Calu3 (cell line): Measurements from ENCODE around the gene SLC34A2. TPM values are rescaled to one million over a fixed set of nuclear protein-coding genes. Genes with fewer than 3 reads are reported as not detected.

Experiments
- BruUV-seq: library from RNA; stranded (reverse); fragments of 400-500 nt; replicated peaks from 2 replicates; lab custom pipeline; 2021; lab: Mats Ljungman, UMichigan
- CTCF ChIA-PET: fragments of 300-600 bp; sonication (Branson Sonifier 250); formaldehyde crosslinking; loops from one replicate; lab custom pipeline; 2022; ENCODE audit warnings: antibody characterized with exemption; lab: Charles Lee
- DNase-seq: peaks from one replicate; pipeline ENCODE4 v3.0.0; 2022
- H3K27ac Mint-ChIP-seq: one replicate; pipeline ENCODE4 v1.8.0; 2022; ENCODE audit warnings: mixed read lengths; ENCODE audit not compliant: unreplicated experiment
- H3K27me3 Mint-ChIP-seq: one replicate; pipeline ENCODE4 v1.8.0; 2022; ENCODE audit warnings: mixed read lengths; ENCODE audit not compliant: unreplicated experiment
- H3K36me3 Mint-ChIP-seq: one replicate; pipeline ENCODE4 v1.8.0; 2022; ENCODE audit warnings: mild to moderate bottlenecking, moderate library complexity, mixed read lengths; ENCODE audit not compliant: insufficient read depth, unreplicated experiment
- H3K4me1 Mint-ChIP-seq: one replicate; pipeline ENCODE4 v1.8.0; 2022; ENCODE audit warnings: mild to moderate bottlenecking, low read depth, mixed read lengths; ENCODE audit not compliant: unreplicated experiment
- H3K4me3 Mint-ChIP-seq: one replicate; pipeline ENCODE4 v1.8.0; 2022; ENCODE audit warnings: mild to moderate bottlenecking, low read depth, moderate library complexity, mixed read lengths; ENCODE audit not compliant: unreplicated experiment
- H3K9me3 Mint-ChIP-seq: one replicate; pipeline ENCODE4 v1.8.0; 2022; ENCODE audit warnings: low read depth, mixed read lengths; ENCODE audit not compliant: unreplicated experiment
- CTCF ChIP-seq: fragments of 200-600 bp; IDR thresholded peaks from one replicate; pipeline ENCODE4 v1.8.0; 2022; ENCODE audit warnings: antibody characterized with exemption; ENCODE audit not compliant: unreplicated experiment
- intact Hi-C: fragments of 100-400 bp; cut with micrococcal nuclease; formaldehyde crosslinking; loops from one replicate; pipeline ENCODE4 v1.10.0; 2022; ENCODE audit not compliant: unreplicated experiment
- total RNA-seq: library from RNA; stranded (reverse); gene quantifications from 2 replicates; pipeline ENCODE4 v1.2.3, GENCODE V29; 2022

Gene SLC34A2
- total RNA-seq, 1 experiment from 2014 or later, result 23.0 TPM

GRCh38 chr4:25696409-25696808, 40.8 kb downstream of the SLC34A2 start:
- no peaks in the 10 kb centered on the region for H3K9me3 Mint-ChIP-seq
- H3K4me3 Mint-ChIP-seq, result no peak overlapping the region
- BruUV-seq, result no TSS peak
- no peak overlapping the region for H3K27ac Mint-ChIP-seq
- peaks cover 14% of the 10 kb centered on the region for H3K4me1 Mint-ChIP-seq
- no peak for DNase-seq
- intact Hi-C loops, result no loop called here
- TF ChIP-seq CTCF, result no peak
- H3K36me3 Mint-ChIP-seq, result peaks cover 2% of the 10 kb centered on the region
- no peaks in the 10 kb centered on the region for H3K27me3 Mint-ChIP-seq
- CTCF ChIA-PET, result no interaction called here

GRCh38 chr4:25697516-25697915, 41.9 kb downstream of the SLC34A2 start:
- CTCF ChIA-PET, result no interaction called here
- Mint-ChIP-seq H3K36me3 (no peaks in the 10 kb centered on the region), H3K27ac (no peak overlapping the region), H3K4me1 (peaks cover 8% of the 10 kb centered on the region), H3K27me3 (no peaks in the 10 kb centered on the region), H3K9me3 (no peaks in the 10 kb centered on the region), H3K4me3 (no peak overlapping the region)
- intact Hi-C loops, result no loop called here
- BruUV-seq, result no TSS peak
- no peak for DNase-seq
- TF ChIP-seq CTCF, result no peak

- Mint-ChIP-seq H3K27ac (no peak overlapping the region), H3K4me3 (no peak overlapping the region), H3K27me3 (no peaks in the 10 kb centered on the region), H3K36me3 (no peaks in the 10 kb centered on the region), H3K4me1 (peaks cover 8% of the 10 kb centered on the region), H3K9me3 (no peaks in the 10 kb centered on the region)
- no peak for TF ChIP-seq CTCF
- CTCF ChIA-PET, result no interaction called here
- no TSS peak for BruUV-seq
- intact Hi-C loops, result no loop called here
- DNase-seq, result no peak
Observed at GRCh38 chr4:25700661-25701060, 45.0 kb downstream of the SLC34A2 start.

- TF ChIP-seq CTCF, result no peak
- H3K4me3 Mint-ChIP-seq, result no peak overlapping the region
- H3K9me3 Mint-ChIP-seq, result no peaks in the 10 kb centered on the region
- no peak for DNase-seq
- BruUV-seq, result no TSS peak
- no peak overlapping the region for H3K27ac Mint-ChIP-seq
- no peaks in the 10 kb centered on the region for H3K36me3 Mint-ChIP-seq
- H3K27me3 Mint-ChIP-seq, result no peaks in the 10 kb centered on the region
- intact Hi-C loops, result no loop called here
- CTCF ChIA-PET, result no interaction called here
- H3K4me1 Mint-ChIP-seq, result peaks cover 8% of the 10 kb centered on the region
Observed at GRCh38 chr4:25702848-25703247, 47.2 kb downstream of the SLC34A2 start.
